ENCODE data around the gene FOXP3.

FOXP3 gene

DNA sequence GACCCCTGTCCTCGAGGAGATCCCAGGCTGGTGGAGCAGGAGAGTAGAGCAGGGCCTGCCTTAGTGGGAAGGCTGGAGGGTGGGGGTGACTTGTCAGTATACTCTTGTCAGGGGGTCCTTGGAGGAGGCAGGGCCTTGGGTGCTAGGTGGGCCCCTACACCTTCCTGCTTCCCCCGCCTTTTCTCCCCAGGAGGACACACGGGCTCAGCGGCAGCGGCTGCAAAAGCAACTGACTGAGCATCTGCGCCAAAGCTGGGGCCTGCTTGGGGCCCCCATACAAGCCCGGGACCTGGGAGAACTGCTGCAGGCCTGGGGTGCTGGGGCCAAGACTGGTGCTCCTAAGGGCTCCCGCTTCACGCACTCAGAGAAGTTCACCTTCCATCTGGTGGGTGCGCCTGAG, 18.0 kb downstream of the FOXP3 start:
- DNase-seq: no peak
- H4K20me1 ChIP-seq (ENCODE audit: insufficient read depth, low read length): no peaks in the 10 kb centered on the region
- no peaks in the 10 kb centered on the region for H3K36me3 ChIP-seq (replicated peaks; ENCODE audit: insufficient read depth, low read length)
- no peaks in the 10 kb centered on the region for H3K79me2 ChIP-seq (ENCODE audit: low read length)
- no peak overlapping the region for H3K27ac ChIP-seq (ENCODE audit: low read length)
- no peaks in the 10 kb centered on the region for H3K9me3 ChIP-seq (replicated peaks; ENCODE audit: insufficient read depth, low read length)
- no peaks in the 10 kb centered on the region for H3K4me1 ChIP-seq (ENCODE audit: low read length)
- TF ChIP-seq EZH2 (optimal IDR thresholded peaks at IDR 0.05; ENCODE audit: low read depth, low read length): no peak
- TF ChIP-seq CTCF (IDR thresholded peaks at IDR 0.05; ENCODE audit: low read length): no peak
- no peak for TF ChIP-seq EZH2phosphoT487 (IDR thresholded peaks at IDR 0.05; ENCODE audit: low read length)
- H3K9ac ChIP-seq (ENCODE audit: low read length): no peak overlapping the region
- no peak overlapping the region for H2AFZ ChIP-seq (ENCODE audit: low read length)
- H3F3A ChIP-seq (ENCODE audit: insufficient read depth, low read length): no peaks in the 10 kb centered on the region
- H3K4me3 ChIP-seq (ENCODE audit: low read length): no peak overlapping the region
- H3K9me2 ChIP-seq (replicated peaks; ENCODE audit: insufficient read depth, low read length): no peaks in the 10 kb centered on the region
- H3K27me3 ChIP-seq (replicated peaks; ENCODE audit: insufficient read depth, low read length): no peaks in the 10 kb centered on the region
- H3K4me2 ChIP-seq (ENCODE audit: low read depth, low read length): no peak overlapping the region

DNA sequence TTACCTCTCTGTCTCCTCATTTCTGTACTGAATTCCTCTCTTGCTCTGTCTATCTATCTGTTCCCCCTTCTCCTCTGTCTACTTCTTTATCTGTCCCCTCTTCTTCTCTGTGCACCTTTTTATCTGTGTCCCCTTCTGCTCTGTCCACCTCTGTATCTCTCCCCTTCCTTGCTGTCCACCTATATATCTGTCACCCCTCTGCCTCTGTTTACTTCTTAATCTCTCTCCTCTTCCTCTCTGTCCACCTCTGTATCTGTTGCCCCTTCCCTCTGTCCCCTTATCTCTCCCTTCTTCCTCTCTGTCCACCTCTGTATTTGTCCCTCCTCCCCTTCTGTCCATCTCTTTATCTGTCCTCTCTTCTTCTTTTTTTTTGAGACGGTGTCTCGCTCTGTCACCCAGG, 20.3 kb downstream of the FOXP3 start:
- no peaks in the 10 kb centered on the region for H3F3A ChIP-seq (ENCODE audit: insufficient read depth, low read length)

GRCh38 chrX:49243166-49243565, 21.3 kb downstream of the FOXP3 start:
- H2AFZ ChIP-seq (ENCODE audit: low read length): no peak overlapping the region
- no peaks in the 10 kb centered on the region for H3F3A ChIP-seq (ENCODE audit: insufficient read depth, low read length)
- no peaks in the 10 kb centered on the region for H3K9me2 ChIP-seq (replicated peaks; ENCODE audit: insufficient read depth, low read length)
- H3K4me1 ChIP-seq (ENCODE audit: low read length): no peaks in the 10 kb centered on the region
- H3K9me3 ChIP-seq (replicated peaks; ENCODE audit: insufficient read depth, low read length): no peaks in the 10 kb centered on the region
- TF ChIP-seq CTCF (IDR thresholded peaks at IDR 0.05; ENCODE audit: low read length) (no peak), EZH2phosphoT487 (IDR thresholded peaks at IDR 0.05; ENCODE audit: low read length) (no peak), EZH2 (optimal IDR thresholded peaks at IDR 0.05; ENCODE audit: low read depth, low read length) (no peak)
- no peak for DNase-seq
- H3K9ac ChIP-seq (ENCODE audit: low read length): no peak overlapping the region
- H3K27ac ChIP-seq (ENCODE audit: low read length): no peak overlapping the region
- H4K20me1 ChIP-seq (ENCODE audit: insufficient read depth, low read length): no peaks in the 10 kb centered on the region
- no peaks in the 10 kb centered on the region for H3K27me3 ChIP-seq (replicated peaks; ENCODE audit: insufficient read depth, low read length)
- H3K4me3 ChIP-seq (ENCODE audit: low read length): no peak overlapping the region
- H3K4me2 ChIP-seq (ENCODE audit: low read depth, low read length): no peak overlapping the region
- H3K36me3 ChIP-seq (replicated peaks; ENCODE audit: insufficient read depth, low read length): no peaks in the 10 kb centered on the region
- H3K79me2 ChIP-seq (ENCODE audit: low read length): no peaks in the 10 kb centered on the region

More for the DNA sequence above, 20.3 kb downstream of the FOXP3 start:
- no peaks in the 10 kb centered on the region for H3K36me3 ChIP-seq (replicated peaks; ENCODE audit: insufficient read depth, low read length)
- H2AFZ ChIP-seq (ENCODE audit: low read length): no peak overlapping the region
- no peaks in the 10 kb centered on the region for H3K27me3 ChIP-seq (replicated peaks; ENCODE audit: insufficient read depth, low read length)
- no peak for TF ChIP-seq EZH2 (optimal IDR thresholded peaks at IDR 0.05; ENCODE audit: low read depth, low read length)
- no peak for TF ChIP-seq EZH2phosphoT487 (IDR thresholded peaks at IDR 0.05; ENCODE audit: low read length)
- H3K27ac ChIP-seq (ENCODE audit: low read length): no peak overlapping the region
- no peaks in the 10 kb centered on the region for H3K4me1 ChIP-seq (ENCODE audit: low read length)
- no peak overlapping the region for H3K9ac ChIP-seq (ENCODE audit: low read length)
- no peaks in the 10 kb centered on the region for H3K9me2 ChIP-seq (replicated peaks; ENCODE audit: insufficient read depth, low read length)
- no peaks in the 10 kb centered on the region for H4K20me1 ChIP-seq (ENCODE audit: insufficient read depth, low read length)
- no peak for DNase-seq
- H3K4me2 ChIP-seq (ENCODE audit: low read depth, low read length): no peak overlapping the region
- H3K9me3 ChIP-seq (replicated peaks; ENCODE audit: insufficient read depth, low read length): no peaks in the 10 kb centered on the region
- no peak overlapping the region for H3K4me3 ChIP-seq (ENCODE audit: low read length)
- H3K79me2 ChIP-seq (ENCODE audit: low read length): no peaks in the 10 kb centered on the region

GRCh38 chrX:49242545-49243066, 21.9 kb downstream of the FOXP3 start:
- no peaks in the 10 kb centered on the region for H3K4me1 ChIP-seq (ENCODE audit: low read length)
- no peaks in the 10 kb centered on the region for H3F3A ChIP-seq (ENCODE audit: insufficient read depth, low read length)
- no peak overlapping the region for H3K4me2 ChIP-seq (ENCODE audit: low read depth, low read length)
- DNase-seq: no peak
- H3K9me2 ChIP-seq (replicated peaks; ENCODE audit: insufficient read depth, low read length): no peaks in the 10 kb centered on the region
- H3K79me2 ChIP-seq (ENCODE audit: low read length): no peaks in the 10 kb centered on the region
- TF ChIP-seq CTCF (IDR thresholded peaks at IDR 0.05; ENCODE audit: low read length) (no peak), EZH2 (optimal IDR thresholded peaks at IDR 0.05; ENCODE audit: low read depth, low read length) (no peak), EZH2phosphoT487 (IDR thresholded peaks at IDR 0.05; ENCODE audit: low read length) (no peak)
- H3K27ac ChIP-seq (ENCODE audit: low read length): no peak overlapping the region
- no peak overlapping the region for H3K4me3 ChIP-seq (ENCODE audit: low read length)
- H4K20me1 ChIP-seq (ENCODE audit: insufficient read depth, low read length): no peaks in the 10 kb centered on the region
- H3K9ac ChIP-seq (ENCODE audit: low read length): no peak overlapping the region
- H3K9me3 ChIP-seq (replicated peaks; ENCODE audit: insufficient read depth, low read length): no peaks in the 10 kb centered on the region
- no peaks in the 10 kb centered on the region for H3K27me3 ChIP-seq (replicated peaks; ENCODE audit: insufficient read depth, low read length)
- no peak overlapping the region for H2AFZ ChIP-seq (ENCODE audit: low read length)
- H3K36me3 ChIP-seq (replicated peaks; ENCODE audit: insufficient read depth, low read length): no peaks in the 10 kb centered on the region

Data from MM.1S (cell line).